Pons (tissue), 1 donor: ENCODE data around the gene PRSS8.
"Not testable (repeated sequence)": the region's sequence is repeated elsewhere in the genome, so short reads cannot be mapped to it uniquely, and the experiment has no call there.

Source experiments
- DNase-seq: peaks from one replicate; pipeline ENCODE4 v3.0.0-alpha.2; 2016; ENCODE audit warnings: low spot score

PRSS8 gene

DNA sequence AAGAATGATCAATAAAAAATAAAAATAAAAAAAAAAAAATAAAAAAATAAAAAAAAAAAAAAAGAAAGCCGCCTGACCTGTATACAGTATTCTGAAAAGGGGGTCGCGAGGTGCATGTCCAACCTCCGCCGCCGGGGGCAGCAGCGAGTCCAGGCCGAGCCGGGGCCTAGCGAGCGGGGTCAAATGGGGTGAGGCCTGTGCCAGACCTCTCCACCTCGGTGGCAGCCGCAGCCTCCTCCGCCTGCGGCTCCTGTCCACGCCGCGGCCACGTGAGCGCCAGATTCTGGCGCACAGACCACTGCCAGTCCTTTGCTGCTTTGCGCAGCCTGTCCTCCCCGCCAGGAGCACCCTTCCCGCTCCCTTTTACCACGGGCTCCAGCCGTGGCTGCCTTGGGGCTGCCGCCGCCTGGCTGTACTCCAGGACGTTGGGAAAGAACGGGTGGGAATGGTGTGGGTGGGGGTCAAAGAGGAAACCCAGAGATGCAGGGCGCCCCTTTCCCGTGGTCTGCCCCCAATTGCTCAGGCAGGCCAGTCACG, 29.8 kb downstream of the PRSS8 start:
- peak; percentile 75 for DNase-seq

DNA sequence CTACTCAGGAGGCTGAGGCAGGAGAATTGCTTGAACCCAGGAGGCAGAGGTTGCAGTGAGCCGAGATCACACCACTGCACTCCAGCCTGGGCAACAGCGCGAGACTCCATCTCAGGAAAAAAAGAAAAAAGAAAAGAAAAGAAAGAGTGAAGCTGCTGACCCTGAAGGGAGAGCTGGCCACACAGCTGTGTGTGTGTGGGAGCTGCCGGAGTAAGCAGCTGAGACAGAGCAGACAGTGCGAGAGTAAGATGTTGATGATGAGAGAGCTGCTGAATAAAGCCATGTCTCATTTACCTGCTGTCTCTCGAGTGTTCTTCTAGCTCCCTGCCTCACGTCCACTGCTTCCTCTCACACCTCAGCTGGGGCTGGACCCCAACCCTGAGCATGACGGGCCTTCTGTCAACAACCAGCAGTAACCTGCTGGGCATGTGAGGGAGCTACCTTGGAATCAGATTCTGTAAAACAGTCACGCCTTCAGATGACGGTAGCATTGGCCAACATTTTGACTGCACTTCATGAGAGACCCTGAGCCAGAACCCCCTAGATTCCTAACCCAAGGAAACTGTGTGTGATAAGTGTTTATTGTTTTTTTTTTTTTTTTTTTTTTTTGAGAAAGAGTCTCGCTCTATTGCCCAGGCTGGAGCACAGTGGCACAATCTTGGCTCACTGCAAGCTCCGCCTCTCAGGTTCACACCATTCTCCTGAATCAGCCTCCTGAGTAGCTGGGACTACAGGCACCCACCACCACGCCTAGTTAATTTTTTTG, 34.5 kb downstream of the PRSS8 start:
- DNase-seq, result not testable (repeated sequence)

DNA sequence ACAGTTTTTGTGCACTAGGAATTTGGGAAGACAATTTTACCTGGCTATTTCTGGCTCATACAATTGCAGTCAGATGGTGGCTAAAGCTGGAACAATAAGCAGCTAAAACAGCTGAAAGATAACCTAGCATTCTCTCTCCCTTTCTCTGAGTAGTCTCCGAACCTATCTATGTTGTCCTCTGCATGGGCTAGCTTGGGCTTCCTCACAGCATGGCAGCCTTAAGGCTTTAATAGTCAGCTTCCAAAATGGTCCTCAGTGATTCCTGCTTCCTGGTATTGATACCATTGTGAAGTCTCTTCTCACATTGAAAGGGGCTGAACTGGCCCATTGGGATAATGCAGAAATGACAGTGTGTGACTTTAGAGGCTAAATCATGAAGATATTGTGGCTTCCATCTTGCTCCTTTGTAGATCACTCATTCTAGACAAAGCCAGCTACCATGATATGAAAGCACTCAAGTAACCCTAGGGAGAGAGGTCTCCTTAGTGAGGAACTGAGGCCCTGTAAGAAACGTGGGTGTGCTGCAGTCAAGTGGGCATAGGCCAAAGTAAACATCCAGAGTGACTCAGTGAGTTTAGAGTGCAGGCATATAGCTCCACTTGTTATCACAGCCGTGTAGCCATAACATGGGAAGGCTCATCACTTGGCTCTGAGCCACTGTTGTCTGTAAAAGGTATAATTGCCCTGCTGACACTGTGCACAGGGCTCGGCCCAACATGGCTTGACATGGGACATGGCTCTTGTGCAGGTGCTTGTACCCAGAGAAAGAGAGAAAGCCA, 35.5 kb downstream of the PRSS8 start:
- DNase-seq, result no peak

DNA sequence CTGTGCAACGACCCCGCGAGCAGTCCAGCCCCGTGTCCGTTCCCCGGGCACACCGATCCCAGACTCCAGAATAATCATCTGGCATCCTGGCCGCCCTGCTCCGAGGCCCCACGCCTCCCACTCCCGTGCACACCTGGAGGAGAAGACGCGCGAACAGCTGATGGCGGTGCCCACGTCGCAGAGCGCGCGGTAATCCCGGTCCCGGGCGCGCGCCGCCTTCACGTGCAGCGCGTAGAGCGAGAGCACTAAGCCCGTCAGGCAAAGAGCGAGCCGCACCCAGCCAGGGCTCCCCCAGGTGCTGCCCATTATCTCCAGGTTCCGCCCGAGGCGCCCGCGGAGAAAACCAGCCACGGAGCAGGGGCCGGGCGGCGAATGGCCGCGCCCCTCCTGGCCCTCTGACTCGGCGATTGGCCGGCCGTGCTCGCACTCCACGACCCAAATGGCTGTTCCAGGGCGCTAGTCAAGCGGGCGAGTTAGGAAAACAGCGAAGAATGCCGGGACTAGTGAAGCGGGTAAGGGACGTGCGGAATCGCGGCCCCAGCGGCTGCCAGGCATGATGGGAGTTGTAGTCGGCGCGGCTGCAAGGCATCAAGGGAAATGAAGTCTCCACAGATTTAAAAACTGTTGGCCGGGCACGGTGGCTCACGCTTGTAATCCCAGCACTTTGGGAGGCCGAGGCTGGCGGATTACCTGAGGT, 41.0 kb downstream of the PRSS8 start, which contains the start of gene VKORC1:
TSS of gene VKORC1 (minus strand) at position 374 of the 697 bp plus-strand sequence. CDS start at position 306, 68 bp downstream.
- peak; percentile 96 for DNase-seq

DNA sequence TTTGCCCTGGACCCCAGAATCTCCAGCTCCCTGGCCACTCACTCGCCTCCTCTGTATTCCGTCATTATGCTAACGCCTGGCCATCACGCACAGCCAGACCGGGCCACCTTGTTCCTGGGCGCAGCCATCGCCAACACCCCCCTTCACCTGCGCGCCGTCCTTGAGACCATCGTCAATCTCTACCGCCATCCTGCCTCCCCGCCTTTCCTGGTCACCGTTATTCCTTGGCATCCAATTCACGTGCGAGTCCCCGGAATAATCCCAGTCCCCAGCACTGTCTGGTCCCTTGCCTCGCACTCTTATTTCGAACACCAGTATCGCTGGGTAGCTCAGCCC, 41.5 kb downstream of the PRSS8 start:
- DNase-seq, result no peak

DNA sequence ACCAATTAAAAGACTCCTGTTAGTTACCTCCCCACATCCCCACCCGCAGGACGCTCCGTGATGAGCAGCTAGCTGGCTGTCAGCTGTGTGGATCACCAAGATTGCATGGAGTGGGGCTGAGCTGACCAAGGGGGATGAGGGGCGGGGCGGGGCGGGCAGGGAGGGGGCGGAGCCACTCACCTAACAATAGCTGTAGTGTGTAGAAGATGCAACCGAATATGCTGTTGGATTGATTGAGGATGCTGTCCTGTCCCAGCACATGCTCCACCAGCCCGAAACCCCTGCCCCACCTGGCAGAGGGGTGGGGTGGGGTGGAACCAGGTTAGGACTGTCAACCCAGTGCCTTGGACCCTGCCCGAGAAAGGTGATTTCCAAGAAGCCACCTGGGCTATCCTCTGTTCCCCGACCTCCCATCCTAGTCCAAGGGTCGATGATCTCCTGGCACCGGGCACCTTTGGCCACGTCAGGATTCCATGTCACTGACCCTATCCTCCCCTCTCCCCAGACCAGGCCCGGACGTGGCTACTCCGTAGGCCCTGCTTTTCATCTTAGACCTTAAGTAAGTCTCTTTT, 42.3 kb downstream of the PRSS8 start:
- peak; percentile 72 for DNase-seq

DNA sequence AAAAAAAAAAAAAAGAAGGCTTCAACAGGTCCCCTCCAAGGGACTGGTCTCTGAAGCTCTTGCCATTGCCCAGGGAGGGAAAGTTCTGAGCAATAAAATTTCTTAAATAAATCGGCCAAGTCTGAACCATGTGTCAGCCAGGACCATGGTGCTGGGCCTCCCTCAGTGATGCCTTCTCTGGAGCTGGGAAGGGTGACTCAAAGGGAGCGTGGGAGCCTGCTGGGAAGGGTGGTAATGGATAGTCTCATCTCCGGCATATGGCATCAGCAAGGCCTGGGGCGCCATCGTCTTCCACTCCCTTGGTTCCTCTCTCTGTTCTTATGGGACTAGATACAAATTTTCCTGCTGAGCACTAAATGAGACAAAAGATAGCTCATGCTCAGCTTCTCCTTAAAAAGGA, 43.2 kb downstream of the PRSS8 start:
- DNase-seq, result no peak

DNA sequence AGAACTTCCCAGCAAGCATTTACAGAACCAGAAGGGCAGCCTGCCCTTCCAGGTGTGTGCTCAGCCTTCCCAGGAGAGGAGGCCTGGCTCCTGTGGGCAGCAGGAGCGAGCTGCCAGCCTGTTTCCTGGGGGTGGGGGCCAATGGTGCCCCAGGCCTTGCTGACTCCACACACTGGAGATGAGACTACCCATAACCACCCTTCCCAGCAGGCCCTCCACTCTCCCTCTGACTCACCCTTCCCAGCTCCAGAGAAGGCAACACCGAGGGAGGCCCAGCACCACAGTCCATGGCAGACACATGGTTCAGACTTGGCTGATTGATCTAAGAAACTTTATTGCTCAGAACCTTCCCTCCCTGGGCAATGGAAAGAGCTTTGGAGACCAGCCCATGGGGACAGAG, 45.0 kb downstream of the PRSS8 start:
- DNase-seq, result no peak

DNA sequence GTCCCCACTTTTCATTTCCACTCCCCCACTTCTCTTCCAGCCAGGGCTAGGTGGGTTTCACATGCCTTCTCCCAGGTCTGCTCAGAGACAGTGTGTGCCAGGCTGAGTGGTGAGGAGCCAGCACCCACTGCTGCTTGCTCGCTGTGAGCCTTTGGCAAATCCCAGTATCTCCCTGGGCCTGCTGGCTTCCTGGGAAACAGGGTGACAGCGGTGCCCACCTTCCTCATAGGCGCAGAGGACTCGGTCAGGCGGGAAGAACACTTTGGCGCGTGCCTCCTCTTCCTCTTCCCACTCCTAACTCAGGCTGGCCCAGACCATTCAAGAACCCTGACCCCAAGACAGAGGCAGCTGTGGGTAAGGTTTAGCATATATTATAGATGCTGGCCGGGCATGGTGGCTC, 46.3 kb downstream of the PRSS8 start:
- DNase-seq, result no peak

DNA sequence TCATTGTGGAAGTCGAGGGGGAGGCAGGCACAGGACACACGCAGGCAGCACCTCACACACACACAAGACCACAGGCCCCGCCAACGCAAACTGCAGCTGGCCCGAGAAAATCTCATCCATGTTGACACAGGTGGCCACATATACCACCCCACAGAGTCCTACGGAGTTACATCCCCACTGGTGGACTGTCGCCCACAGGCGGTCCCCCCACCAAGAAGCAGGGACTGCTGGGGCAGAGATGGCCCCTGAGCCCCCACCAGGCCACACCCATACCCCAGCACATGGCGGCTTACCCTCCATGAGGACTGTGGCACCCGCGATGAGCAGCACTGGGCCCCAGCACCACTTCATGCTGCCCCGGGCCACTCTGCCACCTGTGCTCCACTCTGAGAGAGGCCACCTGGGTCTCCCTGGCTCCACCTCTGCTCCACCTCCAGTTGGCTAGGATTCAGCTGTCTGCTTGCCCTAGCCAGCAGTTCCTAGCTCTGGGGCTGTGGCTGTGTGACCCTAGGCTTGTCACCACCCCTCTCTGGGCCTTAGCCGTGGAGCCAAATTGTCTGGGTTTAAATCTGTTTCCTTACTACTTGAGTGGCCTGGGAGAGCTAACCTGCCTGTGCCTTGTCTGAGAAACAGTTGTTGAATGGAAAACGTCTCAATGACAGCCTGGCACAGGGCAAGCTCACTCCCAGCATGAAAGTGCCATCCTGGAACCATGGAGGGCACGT, 46.9 kb downstream of the PRSS8 start, which contains the start of gene PRSS53:
TSS of gene PRSS53 (minus strand) at position 485 of the 725 bp plus-strand sequence. CDS start at position 351, 134 bp downstream.
- no peak for DNase-seq

DNA sequence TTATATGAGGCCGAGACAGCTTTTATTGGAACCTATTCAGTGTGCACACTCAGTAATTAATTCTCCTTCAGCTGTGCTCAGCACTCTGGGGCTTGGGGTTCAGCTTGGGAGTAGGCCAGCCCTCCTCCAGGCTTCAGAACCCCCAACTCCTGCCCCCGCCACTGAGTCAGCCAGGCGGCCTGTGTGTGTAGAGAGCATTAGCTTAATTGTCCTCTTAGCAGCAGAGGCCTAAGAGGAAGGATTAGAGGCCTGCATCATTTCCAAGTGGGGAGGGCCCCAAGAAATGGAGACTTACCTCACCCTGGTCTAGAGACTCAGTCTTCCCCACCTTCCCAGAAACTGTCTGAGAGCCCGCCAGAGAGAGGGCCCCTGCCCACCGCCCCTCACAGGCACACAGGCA, 47.6 kb downstream of the PRSS8 start:
- DNase-seq, result no peak

DNA sequence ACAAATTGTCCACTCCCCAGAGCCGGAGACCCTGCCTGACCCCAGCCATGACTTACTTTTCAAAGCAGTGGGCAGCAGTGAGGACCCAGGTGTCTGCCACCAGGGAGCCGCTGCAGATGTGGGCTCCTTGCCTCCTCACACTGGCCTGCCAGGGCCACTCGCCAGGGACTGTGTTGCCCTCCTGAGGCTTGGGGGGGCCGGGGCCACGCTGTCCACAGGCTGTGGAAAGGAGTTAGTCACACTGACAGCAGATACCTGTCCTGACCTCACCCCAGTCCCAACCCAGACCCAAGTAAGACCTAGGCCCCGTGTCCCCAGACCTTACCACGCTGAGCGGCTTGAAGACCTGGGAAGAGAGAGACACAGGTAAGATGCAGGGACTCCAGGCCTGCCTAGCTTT, 48.0 kb downstream of the PRSS8 start:
- no peak for DNase-seq

DNA sequence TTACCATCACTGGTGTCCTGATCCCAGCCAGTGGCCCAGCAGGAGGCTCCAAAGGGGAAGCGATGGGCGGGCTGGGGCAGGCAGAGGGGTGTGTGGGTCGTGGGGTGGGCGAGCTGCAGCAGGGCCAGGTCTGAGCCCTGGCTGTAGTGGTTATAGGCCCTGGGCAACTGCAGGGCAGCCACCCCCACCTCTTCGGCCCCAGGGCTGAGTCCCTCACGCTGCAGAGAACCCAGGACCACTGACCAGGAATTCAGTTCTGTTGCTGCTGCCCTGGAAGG, 49.0 kb downstream of the PRSS8 start:
- DNase-seq, result no peak

DNA sequence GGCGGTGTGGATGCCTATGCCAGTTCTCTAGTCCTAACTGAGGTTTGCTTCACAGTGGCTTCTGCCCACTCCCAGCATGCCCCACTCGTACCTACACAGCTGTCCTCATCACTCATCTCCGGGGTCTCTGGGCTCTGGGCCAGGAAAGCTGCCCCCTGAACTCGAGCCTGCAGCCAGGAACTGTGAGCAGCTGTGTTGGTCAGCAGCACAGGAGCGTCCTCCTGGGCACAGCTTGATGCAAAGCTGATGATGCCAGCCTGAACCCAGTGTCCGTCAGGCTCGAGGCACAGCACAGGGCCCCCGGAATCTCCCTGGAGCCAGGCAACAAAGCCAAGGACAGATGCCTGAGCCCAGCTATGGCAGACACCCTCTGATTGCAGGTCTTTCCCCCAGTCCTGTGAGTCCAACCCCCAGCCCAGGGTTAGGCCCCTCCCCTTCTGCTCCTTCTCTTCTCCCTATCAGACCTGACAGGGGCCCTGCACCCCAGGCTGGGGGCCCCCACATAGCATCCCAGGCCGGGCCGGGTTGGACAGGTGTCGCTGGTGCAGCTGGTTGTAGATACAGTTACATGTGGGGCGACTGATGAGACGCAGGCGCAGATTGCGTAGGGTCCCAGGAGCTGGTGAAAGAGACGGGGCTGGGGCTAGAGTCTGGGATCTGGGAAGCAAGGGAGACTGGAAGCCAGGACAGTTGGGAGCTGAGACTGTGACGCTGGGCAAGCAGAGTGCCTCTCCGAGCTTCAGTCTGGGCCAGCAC, 49.5 kb downstream of the PRSS8 start:
- no peak for DNase-seq

DNA sequence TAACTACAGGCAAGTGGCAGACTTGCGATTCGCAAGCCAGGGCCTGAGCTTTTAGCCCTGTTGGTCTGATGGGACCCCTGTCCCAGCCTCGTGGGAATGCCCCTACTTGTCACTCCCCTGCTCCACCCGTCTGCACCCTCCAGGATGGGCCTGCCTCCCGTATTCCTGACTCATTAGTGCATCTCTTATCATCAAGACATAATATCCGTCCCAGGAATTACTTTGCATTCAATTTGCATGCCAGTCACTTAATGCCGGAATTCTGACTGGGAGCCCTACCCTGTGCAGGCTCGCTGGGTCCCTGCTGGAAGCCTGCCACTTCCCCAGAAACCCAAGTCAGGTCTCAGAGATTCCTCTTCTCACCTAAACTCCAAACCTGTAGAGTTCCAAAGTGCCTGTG, 50.1 kb downstream of the PRSS8 start:
- no peak for DNase-seq

DNA sequence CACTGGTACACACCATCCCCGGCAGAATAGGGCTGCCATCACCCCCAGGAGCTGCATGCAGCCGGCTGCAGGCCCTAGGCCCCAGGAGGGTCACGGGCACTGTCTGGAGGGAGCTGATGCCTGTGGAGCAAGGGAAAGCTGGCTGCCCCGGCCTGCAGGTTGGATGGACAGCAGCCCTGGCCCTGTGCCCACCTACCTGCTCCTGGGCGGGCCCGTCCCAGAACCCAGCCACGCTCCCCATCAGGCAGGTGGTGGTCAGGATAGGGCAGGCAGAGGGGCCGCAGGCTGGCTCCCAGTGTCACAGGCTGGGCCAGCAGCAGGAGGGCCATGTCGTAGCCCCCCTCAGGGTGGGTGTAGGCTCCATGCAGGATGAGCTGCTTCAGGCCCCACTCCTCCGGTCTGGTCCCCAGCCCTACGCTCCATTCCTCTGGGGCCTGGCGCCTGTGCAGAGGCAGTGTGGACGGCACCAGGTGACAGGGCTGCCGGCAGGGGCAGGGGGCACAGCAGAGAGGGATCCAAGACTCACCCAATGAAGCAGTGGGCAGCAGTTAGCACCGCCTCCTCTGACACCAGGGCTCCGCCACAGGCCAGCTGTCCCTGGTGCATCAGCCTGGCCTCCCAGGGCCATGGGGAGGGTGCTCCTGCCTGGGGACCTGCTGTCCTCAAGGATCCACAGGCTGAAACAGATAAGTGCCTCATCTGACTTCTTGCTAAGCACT, 50.8 kb downstream of the PRSS8 start:
- DNase-seq, result no peak

DNA sequence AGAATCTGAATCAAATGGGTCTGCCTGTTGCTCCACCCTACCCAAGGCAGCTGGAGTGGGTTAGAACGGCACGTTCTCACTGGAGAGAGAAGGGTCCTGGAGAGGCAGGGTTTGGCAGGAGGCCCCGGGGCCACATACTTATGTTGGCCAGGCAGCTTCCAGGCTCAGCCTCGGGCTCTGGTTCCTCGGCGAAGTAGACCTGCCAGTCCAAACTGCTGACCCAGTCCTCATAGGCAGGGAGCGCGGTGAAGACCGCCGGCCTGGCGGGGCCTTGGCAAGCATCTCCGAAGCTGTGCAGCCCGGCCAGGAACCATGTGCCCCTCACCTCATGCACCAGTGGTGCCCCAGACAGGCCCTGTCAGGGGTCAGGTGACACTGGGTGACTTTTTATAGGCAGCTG, 51.5 kb downstream of the PRSS8 start:
- no peak for DNase-seq

DNA sequence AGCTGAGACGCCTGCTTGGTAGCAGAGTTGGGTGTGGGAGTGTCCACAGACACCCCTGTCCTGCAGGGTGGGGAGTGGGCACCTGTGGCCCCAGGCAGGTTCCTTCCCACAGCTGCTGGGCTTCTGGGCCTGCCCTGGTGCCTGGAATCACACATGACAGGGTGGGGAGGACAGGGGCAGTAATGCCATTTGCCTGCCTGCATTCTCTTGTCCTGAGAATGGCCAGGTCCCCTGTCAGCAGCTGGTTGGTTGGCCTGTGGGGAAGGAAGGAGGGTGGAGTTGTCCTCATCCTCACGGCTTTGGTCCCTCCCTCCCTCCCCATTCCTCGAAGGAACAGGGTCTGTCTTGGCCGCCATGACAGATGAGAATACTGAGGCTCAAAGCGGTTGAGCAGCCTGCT, 52.0 kb downstream of the PRSS8 start:
- DNase-seq, result no peak

DNA sequence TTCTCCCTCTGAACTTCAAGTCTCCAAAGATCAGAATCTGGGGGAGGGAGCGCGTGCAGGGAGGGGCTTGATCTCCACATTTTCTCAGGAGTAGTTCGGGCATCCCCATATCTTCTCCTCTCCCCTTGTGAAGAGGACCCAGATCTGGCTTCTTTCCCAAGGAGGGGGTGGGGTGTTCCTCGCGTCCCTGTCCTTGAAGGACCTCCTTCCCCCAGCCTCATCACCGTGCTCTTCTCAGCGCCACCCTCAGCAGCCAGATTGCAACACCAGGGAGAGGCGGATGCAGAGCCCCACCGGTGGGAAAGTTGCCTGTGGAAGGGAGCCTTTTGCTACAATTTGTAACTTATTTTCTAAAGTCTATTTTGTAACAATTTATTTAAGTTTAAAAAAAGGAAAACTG, 52.4 kb downstream of the PRSS8 start:
- DNase-seq, result no peak

DNA sequence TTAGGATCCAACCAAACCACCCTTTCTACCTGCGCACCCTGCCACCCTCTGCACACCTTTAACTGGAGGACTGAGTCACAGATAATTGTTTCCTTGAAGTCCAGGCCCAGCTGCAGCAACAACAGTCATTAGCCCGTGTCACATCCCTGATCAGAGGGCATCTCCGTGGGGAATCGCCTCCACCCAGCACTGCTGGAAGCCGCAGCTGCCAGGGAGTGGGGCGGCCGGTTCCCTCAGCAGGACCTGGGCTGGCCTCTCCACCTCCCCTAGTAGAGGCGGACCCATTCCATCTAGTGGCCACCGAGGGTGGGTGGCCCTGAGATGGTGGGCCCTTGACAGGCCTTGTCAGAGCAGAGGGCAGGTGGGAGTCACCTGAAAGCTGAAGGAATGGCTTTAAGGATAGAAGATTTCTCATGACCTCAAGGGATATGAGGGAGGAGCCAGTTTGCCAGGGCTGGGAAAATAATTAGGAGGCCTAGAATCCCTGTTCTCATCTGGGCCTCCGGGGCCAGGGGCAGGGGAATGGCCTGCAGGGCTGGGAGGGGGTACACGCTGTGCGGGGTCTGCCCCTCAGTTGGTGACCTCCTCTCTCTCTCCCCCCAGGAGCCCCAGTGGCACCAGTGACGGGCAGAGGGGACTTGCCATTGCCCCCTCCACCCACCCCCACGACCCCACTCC, 53.0 kb downstream of the PRSS8 start:
- DNase-seq, result no peak
